ENCODE measurements around the gene LRP1.

LRP1 gene

DNA sequence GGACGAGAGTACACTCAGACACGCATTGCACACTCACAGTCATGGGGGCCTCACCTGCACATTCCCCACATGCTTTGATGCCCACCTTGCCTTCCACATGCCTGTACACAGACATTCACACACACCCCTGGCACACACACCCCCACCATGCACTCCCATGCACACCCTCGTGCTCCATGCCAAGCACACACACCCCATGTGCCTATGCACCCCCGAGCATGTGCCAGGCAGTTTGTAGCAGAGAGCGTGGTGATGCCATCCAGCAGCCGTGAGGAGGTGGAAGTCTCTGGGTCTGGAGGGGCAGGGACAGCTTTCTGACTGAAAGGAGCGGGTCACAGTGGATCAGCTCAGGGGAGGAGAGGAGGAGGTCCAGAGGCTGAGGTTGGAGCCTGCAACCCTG is 77.6 kb downstream of the LRP1 start:
- no peak for TF ChIP-seq ZNF384 (IDR thresholded peaks at IDR 0.05)
- DNase-seq (ENCODE audit: extremely low spot score): no peak
- ChIA-PET CTCF (no interaction called here), POLR2A (no interaction called here)

- TF ChIP-seq FOXA1 (IDR thresholded peaks at IDR 0.05) (no peak), NFRKB (IDR thresholded peaks at IDR 0.05) (no peak), SP1 (IDR thresholded peaks at IDR 0.05) (no peak), ZNF384 (IDR thresholded peaks at IDR 0.05) (no peak), ELF4 (IDR thresholded peaks at IDR 0.05) (no peak), HDGF (IDR thresholded peaks at IDR 0.05; ENCODE audit: borderline replicate concordance) (no peak), FOXM1 (IDR thresholded peaks at IDR 0.05; ENCODE audit: borderline replicate concordance) (no peak), SUZ12 (IDR thresholded peaks at IDR 0.05) (no peak), ARNT (IDR thresholded peaks at IDR 0.05) (no peak), FOXK2 (IDR thresholded peaks at IDR 0.05) (no peak), LEF1 (IDR thresholded peaks at IDR 0.05; ENCODE audit: borderline replicate concordance) (no peak), TARDBP (IDR thresholded peaks at IDR 0.05) (no peak), CTBP1 (IDR thresholded peaks at IDR 0.05; ENCODE audit: borderline replicate concordance) (no peak), PKNOX1 (IDR thresholded peaks at IDR 0.05) (no peak), BHLHE40 (IDR thresholded peaks at IDR 0.05; ENCODE audit: borderline replicate concordance) (no peak), L3MBTL2 (conservative IDR thresholded peaks at IDR 0.05) (no peak)
- ChIA-PET POLR2A (interaction anchor here (1.1 kb wide), 1 partner anchor 21 kb away, joined by 3 read pairs; the partner anchor contains the start of gene SHMT2), CTCF (interaction anchor here (1.1 to 1.4 kb wide), 2 partner anchors 34 to 35 kb away, joined by 4 read pairs; no protein-coding TSS in a partner anchor)
- no peak for DNase-seq (ENCODE audit: extremely low spot score)
These were observed 79.7 kb downstream of the LRP1 start for GRCh38 chr12:57207731-57208630.

DNA sequence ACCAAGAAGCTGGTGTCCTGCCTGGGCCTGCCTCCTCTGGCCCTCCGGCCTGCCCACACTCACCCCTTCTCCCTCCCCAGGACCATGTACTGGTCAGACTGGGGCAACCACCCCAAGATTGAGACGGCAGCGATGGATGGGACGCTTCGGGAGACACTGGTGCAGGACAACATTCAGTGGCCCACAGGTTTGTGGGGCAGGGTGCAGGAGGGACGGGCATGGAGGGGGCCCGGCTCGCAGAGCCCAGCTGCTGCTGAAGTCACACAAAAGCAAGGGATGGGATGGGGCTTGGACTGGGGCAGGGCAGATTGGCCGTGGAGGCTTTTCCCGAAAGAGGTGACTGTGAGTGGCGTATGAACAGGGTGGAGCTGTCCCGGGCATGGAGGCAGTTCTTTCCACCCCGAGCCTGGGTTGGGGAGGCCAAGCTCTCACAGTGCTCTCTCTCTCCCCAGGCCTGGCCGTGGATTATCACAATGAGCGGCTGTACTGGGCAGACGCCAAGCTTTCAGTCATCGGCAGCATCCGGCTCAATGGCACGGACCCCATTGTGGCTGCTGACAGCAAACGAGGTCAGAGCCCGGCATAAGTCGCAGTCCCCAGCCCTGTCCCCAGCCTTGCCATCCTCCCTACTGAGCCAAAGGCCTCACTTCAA is 80.5 kb downstream of the LRP1 start:
- POLR2A ChIA-PET: interaction anchor here (1.1 kb wide), 1 partner anchor 20 kb away, joined by 3 read pairs; the partner anchor contains the start of gene SHMT2
- no peak for DNase-seq (ENCODE audit: extremely low spot score)
- CTCF ChIA-PET: interaction anchor here (1.4 kb wide), 1 partner anchor 35 kb away, joined by 4 read pairs; no protein-coding TSS in a partner anchor
- TF ChIP-seq SUZ12 (IDR thresholded peaks at IDR 0.05) (no peak), FOXM1 (IDR thresholded peaks at IDR 0.05; ENCODE audit: borderline replicate concordance) (no peak), BHLHE40 (IDR thresholded peaks at IDR 0.05; ENCODE audit: borderline replicate concordance) (no peak)

DNA sequence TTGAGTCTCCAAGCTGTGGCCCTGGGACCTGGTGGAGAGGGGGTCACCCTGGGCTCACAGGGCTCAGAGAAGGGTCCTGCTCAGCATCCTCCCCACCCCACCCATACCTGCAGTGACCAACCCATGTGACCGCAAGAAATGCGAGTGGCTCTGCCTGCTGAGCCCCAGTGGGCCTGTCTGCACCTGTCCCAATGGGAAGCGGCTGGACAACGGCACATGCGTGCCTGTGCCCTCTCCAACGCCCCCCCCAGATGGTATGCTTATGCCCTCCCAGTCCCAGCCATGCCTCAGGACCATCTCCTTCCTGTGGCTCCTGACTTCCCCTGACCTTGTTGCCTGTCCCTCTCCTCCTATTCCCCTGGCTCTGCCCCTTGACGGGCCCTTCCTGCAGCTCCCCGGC is 81.6 kb downstream of the LRP1 start:
- TF ChIP-seq BHLHE40 (IDR thresholded peaks at IDR 0.05; ENCODE audit: borderline replicate concordance): no peak
- TF ChIP-seq PKNOX1 (IDR thresholded peaks at IDR 0.05): no peak
- TF ChIP-seq HDGF (IDR thresholded peaks at IDR 0.05; ENCODE audit: borderline replicate concordance): no peak
- TF ChIP-seq ZNF384 (IDR thresholded peaks at IDR 0.05): no peak
- DNase-seq (ENCODE audit: extremely low spot score): no peak
- CTCF ChIA-PET: interaction anchor here (0.8 kb wide), 1 partner anchor 34 kb away, joined by 3 read pairs; no protein-coding TSS in a partner anchor
- POLR2A ChIA-PET: no interaction called here

DNA sequence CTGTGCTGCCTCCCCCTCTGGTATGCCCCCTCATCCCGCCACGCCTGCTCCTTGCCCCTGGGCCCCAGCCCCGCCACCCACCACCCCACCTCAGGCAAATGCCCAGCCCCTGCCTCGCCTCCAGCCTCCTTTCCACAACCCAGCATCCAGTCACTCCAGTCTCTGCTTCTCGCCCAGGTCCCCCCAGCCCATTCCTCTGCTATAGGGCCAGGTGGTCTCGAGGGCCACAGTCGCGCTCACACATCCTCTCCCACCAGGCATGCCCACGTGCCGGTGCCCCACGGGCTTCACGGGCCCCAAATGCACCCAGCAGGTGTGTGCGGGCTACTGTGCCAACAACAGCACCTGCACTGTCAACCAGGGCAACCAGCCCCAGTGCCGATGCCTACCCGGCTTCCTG is 82.2 kb downstream of the LRP1 start:
- CTCF ChIA-PET: interaction anchor here (0.8 kb wide), 1 partner anchor 33 kb away, joined by 3 read pairs; no protein-coding TSS in a partner anchor
- POLR2A ChIA-PET: interaction anchor here (1.0 kb wide), 1 partner anchor 19 kb away, joined by 4 read pairs; the partner anchor contains the start of gene SHMT2
- no peak for DNase-seq (ENCODE audit: extremely low spot score)
- no peak for TF ChIP-seq SUZ12 (IDR thresholded peaks at IDR 0.05)
- TF ChIP-seq SP1 (IDR thresholded peaks at IDR 0.05): no peak
- no peak for TF ChIP-seq TARDBP (IDR thresholded peaks at IDR 0.05)
- no peak for TF ChIP-seq LEF1 (IDR thresholded peaks at IDR 0.05; ENCODE audit: borderline replicate concordance)
- no peak for TF ChIP-seq PKNOX1 (IDR thresholded peaks at IDR 0.05)
- TF ChIP-seq FOXA1 (IDR thresholded peaks at IDR 0.05): no peak
- no peak for TF ChIP-seq ARNT (IDR thresholded peaks at IDR 0.05)
- no peak for TF ChIP-seq NFRKB (IDR thresholded peaks at IDR 0.05)
- no peak for TF ChIP-seq HDGF (IDR thresholded peaks at IDR 0.05; ENCODE audit: borderline replicate concordance)
- no peak for TF ChIP-seq FOXK2 (IDR thresholded peaks at IDR 0.05)
- no peak for TF ChIP-seq CTBP1 (IDR thresholded peaks at IDR 0.05; ENCODE audit: borderline replicate concordance)
- TF ChIP-seq BHLHE40 (IDR thresholded peaks at IDR 0.05; ENCODE audit: borderline replicate concordance): no peak
- no peak for TF ChIP-seq ZNF384 (IDR thresholded peaks at IDR 0.05)
- TF ChIP-seq L3MBTL2 (conservative IDR thresholded peaks at IDR 0.05): no peak
- no peak for TF ChIP-seq ELF4 (IDR thresholded peaks at IDR 0.05)
- no peak for TF ChIP-seq FOXM1 (IDR thresholded peaks at IDR 0.05; ENCODE audit: borderline replicate concordance)

Data from HEK293T (cell line).